Parathyroid adenoma (tissue), 2 donors: Measurements from ENCODE around the gene PNLDC1.
A peak's percentile ranks its signal among the peaks of the same experiment; 100 is the strongest.
"Not testable (repeated sequence)": the region's sequence is repeated elsewhere in the genome, so short reads cannot be mapped to it uniquely, and the experiment has no call there.

Experiments
- H2AFZ ChIP-seq: fragments of 300-600 bp; sonication (generic); one replicate; pipeline ENCODE4 v1.7.0; 2017; ENCODE audit warnings: antibody characterized with exemption, mild to moderate bottlenecking
- H3K27ac ChIP-seq: fragments of 300-600 bp; sonication (generic); one replicate; pipeline ENCODE4 v1.7.0; 2017
- H3K27me3 ChIP-seq: fragments of 300-600 bp; sonication (generic); one replicate; pipeline ENCODE4 v1.7.0; 2017; ENCODE audit warnings: low read length; ENCODE audit not compliant: control insufficient read depth, insufficient read depth
- H3K36me3 ChIP-seq: fragments of 300-600 bp; sonication (generic); one replicate; pipeline ENCODE4 v1.7.0; 2017; ENCODE audit warnings: low read length; ENCODE audit not compliant: control insufficient read depth, insufficient read depth
- H3K4me1 ChIP-seq: fragments of 300-600 bp; sonication (generic); one replicate; pipeline ENCODE4 v1.7.0; 2017; ENCODE audit warnings: control low read depth
- H3K4me2 ChIP-seq: fragments of 300-600 bp; sonication (generic); one replicate; pipeline ENCODE4 v1.7.0; 2017; ENCODE audit warnings: low read length
- H3K4me3 ChIP-seq: fragments of 300-600 bp; sonication (generic); one replicate; pipeline ENCODE4 v1.7.0; 2017; ENCODE audit warnings: low read depth, low read length
- H3K79me2 ChIP-seq: fragments of 300-600 bp; sonication (generic); one replicate; pipeline ENCODE4 v1.7.0; 2017; ENCODE audit warnings: control low read depth
- H3K9ac ChIP-seq: fragments of 300-600 bp; sonication (generic); one replicate; pipeline ENCODE4 v1.7.0; 2017; ENCODE audit warnings: mild to moderate bottlenecking
- H3K9me3 ChIP-seq: fragments of 300-600 bp; sonication (generic); one replicate; pipeline ENCODE4 v1.7.0; 2017; ENCODE audit warnings: low read length; ENCODE audit not compliant: control insufficient read depth
- CTCF ChIP-seq: fragments of 300-600 bp; sonication (generic); IDR thresholded peaks from one replicate; pipeline ENCODE4 v1.7.0; 2017; ENCODE audit warnings: antibody characterized with exemption, mild to moderate bottlenecking
- donor health status: primary hyperparathyroidism.

PNLDC1 gene

GRCh38 chr6:159844737-159845645 is 44.9 kb downstream of the PNLDC1 start:
- no peaks in the 10 kb centered on the region for H3K79me2 ChIP-seq
- H3K36me3 ChIP-seq: no peaks in the 10 kb centered on the region
- no peak for TF ChIP-seq CTCF
- no peak overlapping the region for H3K9ac ChIP-seq
- no peak overlapping the region for H3K27ac ChIP-seq
- H3K4me1 ChIP-seq: no peaks in the 10 kb centered on the region
- H2AFZ ChIP-seq: no peak overlapping the region
- no peaks in the 10 kb centered on the region for H3K27me3 ChIP-seq
- no peak overlapping the region for H3K4me3 ChIP-seq
- H3K4me2 ChIP-seq: no peak overlapping the region
- no peaks in the 10 kb centered on the region for H3K9me3 ChIP-seq

- H3K4me2 ChIP-seq, H3K4me3 ChIP-seq, H3K9ac ChIP-seq, H3K36me3 ChIP-seq, H3K4me1 ChIP-seq, H3K9me3 ChIP-seq, H3K27me3 ChIP-seq, H3K27ac ChIP-seq, H2AFZ ChIP-seq, H3K79me2 ChIP-seq: not testable (repeated sequence)
These were observed 48.5 kb downstream of the PNLDC1 start for GRCh38 chr6:159848552-159848951.

- H3K79me2 ChIP-seq, H3K36me3 ChIP-seq, H3K27me3 ChIP-seq, H3K4me3 ChIP-seq, H3K9me3 ChIP-seq, H2AFZ ChIP-seq, H3K4me2 ChIP-seq, H3K4me1 ChIP-seq, H3K27ac ChIP-seq, H3K9ac ChIP-seq: not testable (repeated sequence)
These were observed 49.8 kb downstream of the PNLDC1 start for GRCh38 chr6:159849851-159850250.

- Histone ChIP-seq H3K4me1 (no peaks in the 10 kb centered on the region), H3K79me2 (no peaks in the 10 kb centered on the region), H3K27ac (no peak overlapping the region), H2AFZ (peak overlapping the region; percentile 61), H3K9ac (no peak overlapping the region), H3K4me3 (no peak overlapping the region), H3K36me3 (no peaks in the 10 kb centered on the region), H3K4me2 (no peak overlapping the region), H3K27me3 (no peaks in the 10 kb centered on the region), H3K9me3 (no peaks in the 10 kb centered on the region)
- peak; percentile 20 for TF ChIP-seq CTCF
These were observed 52.8 kb downstream of the PNLDC1 start for GRCh38 chr6:159852877-159853276.

GRCh38 chr6:159853754-159854153 is 53.7 kb downstream of the PNLDC1 start:
- no peaks in the 10 kb centered on the region for H3K36me3 ChIP-seq
- no peak overlapping the region for H3K4me3 ChIP-seq
- no peak for TF ChIP-seq CTCF
- H3K79me2 ChIP-seq: no peaks in the 10 kb centered on the region
- no peaks in the 10 kb centered on the region for H3K4me1 ChIP-seq
- no peak overlapping the region for H2AFZ ChIP-seq
- H3K9me3 ChIP-seq: no peaks in the 10 kb centered on the region
- H3K9ac ChIP-seq: no peak overlapping the region
- no peak overlapping the region for H3K27ac ChIP-seq
- no peaks in the 10 kb centered on the region for H3K27me3 ChIP-seq
- H3K4me2 ChIP-seq: no peak overlapping the region
